B cell (primary cell): ENCODE measurements around the gene TOP1. TPM values are rescaled to one million over a fixed set of nuclear protein-coding genes. Genes with fewer than 3 reads are reported as not detected.

ENCODE experiments used
- ATAC-seq: fragments of 200-7000 bp; cut with Tn5 transposase; one replicate; pipeline ENCODE4 v1.10.0; 2021; ENCODE audit warnings: low read depth, mild to moderate bottlenecking, moderate number of reproducible peaks, moderate library complexity
- CTCF ChIA-PET: fragments of 350-600 bp; sonication (Branson Sonifier 250); formaldehyde crosslinking; loops from one replicate; lab custom pipeline; 2021; ENCODE audit warnings: antibody characterized with exemption, inconsistent platforms; lab: Charles Lee
- POLR2A ChIA-PET: fragments of 350-600 bp; sonication (Branson Sonifier 250); formaldehyde crosslinking; loops from one replicate; lab custom pipeline; 2021; ENCODE audit warnings: antibody characterized with exemption; lab: Charles Lee
- DNase-seq: peaks from one replicate; pipeline ENCODE4 v3.0.0; 2013
- H2AFZ ChIP-seq: 2 replicates; pipeline ENCODE4 v1.6.1; 2012; ENCODE audit warnings: mild to moderate bottlenecking, low read depth, low read length; ENCODE audit not compliant: insufficient read depth, poor library complexity, severe bottlenecking
- H3K27ac ChIP-seq, 2 donors: 1 replicate in 1 of 2; 2 replicates in 1 of 2; pipeline ENCODE4 v1.5.1; 2012 to 2013; ENCODE audit warnings: low read length in 2 of 2, mild to moderate bottlenecking in 2 of 2, moderate library complexity in 1 of 2
- H3K27me3 ChIP-seq, 4 experiments: fragments of 200-600 bp in 1 of 4; sonication (generic) in 1 of 4; replicated peaks in 1 of 4; 1 replicate in 2 of 4; 2 replicates in 2 of 4; pipeline versions ENCODE4 v1.6.1 to v1.7.0; 2013 to 2016; ENCODE audit warnings: low read length in 3 of 4, mild to moderate bottlenecking in 2 of 4, mixed read lengths in 1 of 4, moderate library complexity in 1 of 4; ENCODE audit not compliant: insufficient read depth in 4 of 4, control insufficient read depth in 3 of 4; ENCODE audit errors: control extremely low read depth in 1 of 4
- H3K36me3 ChIP-seq, 2 experiments: replicated peaks in 1 of 2; 1 replicate in 1 of 2; 2 replicates in 1 of 2; pipeline versions ENCODE4 v1.6.1 to v1.7.1; 2013; ENCODE audit warnings: low read length in 1 of 2; ENCODE audit not compliant: insufficient read depth in 2 of 2, control insufficient read depth in 1 of 2; ENCODE audit errors: control extremely low read depth in 1 of 2, extremely low read depth in 1 of 2
- H3K4me1 ChIP-seq, 2 donors: fragments of 200-600 bp in 1 of 2; sonication (generic) in 1 of 2; 1 replicate in 1 of 2; 2 replicates in 1 of 2; pipeline versions ENCODE4 v1.5.1 to v1.6.1; 2013 to 2017; ENCODE audit warnings: low read length in 2 of 2; ENCODE audit not compliant: control insufficient read depth in 2 of 2, insufficient read depth in 2 of 2
- H3K4me2 ChIP-seq: replicated peaks from 2 replicates; pipeline ENCODE3; 2012; ENCODE audit warnings: mild to moderate bottlenecking, low read depth, low read length; ENCODE audit not compliant: poor library complexity, severe bottlenecking
- H3K4me3 ChIP-seq, 5 experiments: fragments of 200-600 bp in 1 of 5; sonication (generic) in 1 of 5; 1 replicate in 3 of 5; 2 replicates in 2 of 5; pipeline versions ENCODE4 v1.5.1 to v1.7.0; 2011 to 2016; ENCODE audit warnings: low read length in 4 of 5, mild to moderate bottlenecking in 4 of 5, low read depth in 2 of 5, control low read depth in 1 of 5, moderate library complexity in 1 of 5; ENCODE audit not compliant: insufficient read depth in 1 of 5; ENCODE audit errors: control extremely low read depth in 1 of 5, extremely low read depth in 1 of 5
- H3K79me2 ChIP-seq: fragments of 200-600 bp; sonication (generic); one replicate; pipeline ENCODE4 v1.6.0; 2016; ENCODE audit warnings: low read length; ENCODE audit not compliant: control insufficient read depth, insufficient read depth
- H3K9ac ChIP-seq: fragments of 200-600 bp; sonication (generic); 2 replicates; pipeline ENCODE4 v1.6.1; 2017; ENCODE audit warnings: mild to moderate bottlenecking, low read length, moderate library complexity
- H3K9me3 ChIP-seq, 3 donors: one replicate each; pipeline versions ENCODE4 v1.6.1 to v1.7.1; 2013; ENCODE audit warnings: low read length in 2 of 3; ENCODE audit not compliant: control insufficient read depth in 2 of 3, insufficient read depth in 1 of 3; ENCODE audit errors: control extremely low read depth in 1 of 3
- H4K20me1 ChIP-seq: 2 replicates; pipeline ENCODE4 v1.6.0; 2012; ENCODE audit warnings: mild to moderate bottlenecking, low read length; ENCODE audit not compliant: insufficient read depth, control insufficient read depth, poor library complexity, severe bottlenecking
- H3K27ac Mint-ChIP-seq: one replicate; pipeline ENCODE4 v1.8.0; 2021; ENCODE audit warnings: mixed read lengths
- H3K27me3 Mint-ChIP-seq: one replicate; pipeline ENCODE4 v1.8.0; 2021; ENCODE audit warnings: mixed read lengths
- H3K4me1 Mint-ChIP-seq: one replicate; pipeline ENCODE4 v1.8.0; 2021; ENCODE audit warnings: mixed read lengths
- H3K4me3 Mint-ChIP-seq: one replicate; pipeline ENCODE4 v1.8.0; 2021; ENCODE audit warnings: mixed read lengths
- H3K9me3 Mint-ChIP-seq: one replicate; pipeline ENCODE4 v1.8.0; 2022; ENCODE audit warnings: mixed read lengths; ENCODE audit not compliant: insufficient read depth
- EZH2 ChIP-seq: IDR thresholded peaks from 2 replicates; pipeline ENCODE4 v1.6.1; 2012; ENCODE audit warnings: borderline replicate concordance, low read depth, mild to moderate bottlenecking, moderate library complexity, low read length; ENCODE audit not compliant: insufficient read depth, poor library complexity, severe bottlenecking
- WGBS: methylation state at CpG from one replicate; pipeline ENCODE4 v1.1.5; 2013; ENCODE audit warnings: missing lambda C conversion rate; ENCODE audit not compliant: insufficient coverage; 5-methylcytosine and 5-hydroxymethylcytosine counted together
- intact Hi-C: fragments of 100-400 bp; cut with micrococcal nuclease; formaldehyde crosslinking; loops from one replicate; pipeline ENCODE4 v1.10.0; 2022
- polyA plus RNA-seq: library from polyadenylated mRNA; depleted of rRNA; stranded (reverse); fragments of >200 nt; gene quantifications from 2 replicates; pipeline ENCODE4 v1.2.3, GENCODE V29; 2012
- total RNA-seq, 2 donors: library from RNA; stranded (reverse); fragments of 120-200 nt in 1 of 2; gene quantifications; 1 replicate in 1 of 2; 2 replicates in 1 of 2; pipeline versions ENCODE4 v1.2.3 to v1.2.4, GENCODE V29; 2013 to 2022
- TF ChIP-seq, protein P1 (sequence below): fragments of 200-600 bp; IDR thresholded peaks from one replicate; pipeline ENCODE4 v1.8.0; 2022; ENCODE audit warnings: antibody characterized with exemption, mild to moderate bottlenecking

TOP1 gene
- total and polyA plus RNA-seq, 2 donors (not counting 1 experiment from before 2014, with no cell fraction given): 5.4 to 44.9 TPM

GRCh38 chr20:41133709-41134361, 105.2 kb downstream of the TOP1 start:
- Histone ChIP-seq H2AFZ (no peak overlapping the region), H4K20me1 (no peaks in the 10 kb centered on the region), H3K27me3 (no peaks in the 10 kb centered on the region), H3K9me3 (no peaks in the 10 kb centered on the region), H3K4me2 (no peak overlapping the region), H3K27ac (no peak overlapping the region), H3K4me3 (no peak overlapping the region), H3K9ac (no peak overlapping the region), H3K36me3 (no peaks in the 10 kb centered on the region), H3K79me2 (peaks cover 6% of the 10 kb centered on the region), H3K4me1 (peaks cover 15 to 32% of the 10 kb centered on the region in 2 donors)
- ChIA-PET POLR2A (interaction anchor here (1.1 to 1.5 kb wide), 2 partner anchors 23 to 39 kb away, joined by 5 to 9 read pairs; no protein-coding TSS in a partner anchor), CTCF (interaction anchor here (0.7 to 10.0 kb wide), 21 partner anchors 10 to 220 kb away, joined by 3 to 122 read pairs (median 5); partner anchors contain the start of gene LPIN3)
- peak overlapping the region; percentile 11 for H3K27ac Mint-ChIP-seq
- peak; percentile 68 for DNase-seq
- peak; percentile 16 for ATAC-seq
- intact Hi-C loops: no loop called here
- H3K27me3 Mint-ChIP-seq: no peaks in the 10 kb centered on the region
- WGBS: 63% methylated on average over 7 of the region's 7 CpGs
- peaks cover 35% of the 10 kb centered on the region for H3K4me1 Mint-ChIP-seq
- no peak overlapping the region for H3K4me3 Mint-ChIP-seq
- TF ChIP-seq, protein P1, sequence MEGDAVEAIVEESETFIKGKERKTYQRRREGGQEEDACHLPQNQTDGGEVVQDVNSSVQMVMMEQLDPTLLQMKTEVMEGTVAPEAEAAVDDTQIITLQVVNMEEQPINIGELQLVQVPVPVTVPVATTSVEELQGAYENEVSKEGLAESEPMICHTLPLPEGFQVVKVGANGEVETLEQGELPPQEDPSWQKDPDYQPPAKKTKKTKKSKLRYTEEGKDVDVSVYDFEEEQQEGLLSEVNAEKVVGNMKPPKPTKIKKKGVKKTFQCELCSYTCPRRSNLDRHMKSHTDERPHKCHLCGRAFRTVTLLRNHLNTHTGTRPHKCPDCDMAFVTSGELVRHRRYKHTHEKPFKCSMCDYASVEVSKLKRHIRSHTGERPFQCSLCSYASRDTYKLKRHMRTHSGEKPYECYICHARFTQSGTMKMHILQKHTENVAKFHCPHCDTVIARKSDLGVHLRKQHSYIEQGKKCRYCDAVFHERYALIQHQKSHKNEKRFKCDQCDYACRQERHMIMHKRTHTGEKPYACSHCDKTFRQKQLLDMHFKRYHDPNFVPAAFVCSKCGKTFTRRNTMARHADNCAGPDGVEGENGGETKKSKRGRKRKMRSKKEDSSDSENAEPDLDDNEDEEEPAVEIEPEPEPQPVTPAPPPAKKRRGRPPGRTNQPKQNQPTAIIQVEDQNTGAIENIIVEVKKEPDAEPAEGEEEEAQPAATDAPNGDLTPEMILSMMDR: no peak
- no peak for TF ChIP-seq EZH2
- H3K9me3 Mint-ChIP-seq: no peaks in the 10 kb centered on the region
